Body of pancreas (tissue), 4 donors: ENCODE data around the gene HOXB13.

Experiments
- POLR2A ChIP-seq, 3 donors: fragments of 450-650 bp; IDR thresholded peaks; one replicate each; pipeline ENCODE4 v1.6.1; 2016; ENCODE audit warnings: antibody characterized with exemption in 3 of 3, mild to moderate bottlenecking in 2 of 3
- TF ChIP-seq, protein P1 (sequence below), 7 experiments: fragments of 450-650 bp in 4 of 7; fragments of 200-600 bp in 3 of 7; sonication (generic) in 3 of 7; IDR thresholded peaks; one replicate each; pipeline ENCODE4 v1.5.1; 2016 to 2019; ENCODE audit warnings: antibody characterized with exemption in 7 of 7

DNA sequence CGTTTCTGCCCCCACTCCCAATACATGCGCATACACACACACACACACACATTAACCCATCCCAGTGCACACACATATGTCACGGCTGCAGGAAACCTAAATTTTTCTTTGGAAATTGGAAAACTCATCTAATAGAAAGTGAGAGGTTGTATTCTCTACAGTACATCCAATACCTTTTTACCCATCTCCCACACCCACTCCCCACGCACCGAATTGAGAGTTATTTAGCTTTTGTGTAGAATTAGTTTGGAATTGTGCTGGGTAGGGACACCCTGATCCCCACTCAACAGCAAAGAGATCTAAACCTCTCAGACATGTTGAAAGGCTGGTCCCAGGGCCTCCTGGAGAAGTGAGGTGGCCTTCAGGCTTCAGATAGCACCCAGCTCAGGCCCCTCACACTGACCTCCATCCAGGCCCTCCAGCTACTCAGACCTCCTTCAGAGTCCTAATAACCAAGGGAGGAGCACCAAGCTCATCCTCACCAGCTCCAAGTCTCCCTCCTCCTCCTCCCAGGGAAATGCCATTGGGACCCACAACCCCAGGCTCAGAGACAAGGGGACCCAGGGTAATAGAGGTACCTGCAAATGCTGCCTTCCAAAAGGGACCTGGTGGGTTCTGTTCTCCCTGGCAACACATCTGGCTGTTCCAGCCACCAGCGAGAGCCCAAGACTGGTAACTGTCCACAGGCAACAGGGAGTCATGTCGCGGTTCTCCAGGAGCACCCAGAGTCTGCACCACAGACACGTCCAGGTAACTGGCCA lies 955 bp downstream of the HOXB13 start:
- no peak for TF ChIP-seq POLR2A (IDR thresholded peaks at IDR 0.05)
- TF ChIP-seq, protein P1, sequence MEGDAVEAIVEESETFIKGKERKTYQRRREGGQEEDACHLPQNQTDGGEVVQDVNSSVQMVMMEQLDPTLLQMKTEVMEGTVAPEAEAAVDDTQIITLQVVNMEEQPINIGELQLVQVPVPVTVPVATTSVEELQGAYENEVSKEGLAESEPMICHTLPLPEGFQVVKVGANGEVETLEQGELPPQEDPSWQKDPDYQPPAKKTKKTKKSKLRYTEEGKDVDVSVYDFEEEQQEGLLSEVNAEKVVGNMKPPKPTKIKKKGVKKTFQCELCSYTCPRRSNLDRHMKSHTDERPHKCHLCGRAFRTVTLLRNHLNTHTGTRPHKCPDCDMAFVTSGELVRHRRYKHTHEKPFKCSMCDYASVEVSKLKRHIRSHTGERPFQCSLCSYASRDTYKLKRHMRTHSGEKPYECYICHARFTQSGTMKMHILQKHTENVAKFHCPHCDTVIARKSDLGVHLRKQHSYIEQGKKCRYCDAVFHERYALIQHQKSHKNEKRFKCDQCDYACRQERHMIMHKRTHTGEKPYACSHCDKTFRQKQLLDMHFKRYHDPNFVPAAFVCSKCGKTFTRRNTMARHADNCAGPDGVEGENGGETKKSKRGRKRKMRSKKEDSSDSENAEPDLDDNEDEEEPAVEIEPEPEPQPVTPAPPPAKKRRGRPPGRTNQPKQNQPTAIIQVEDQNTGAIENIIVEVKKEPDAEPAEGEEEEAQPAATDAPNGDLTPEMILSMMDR (IDR thresholded peaks at IDR 0.05) = no peak
